GM12878 (cell line): ENCODE results near the gene GCNT3. TPM values are rescaled to one million over a fixed set of nuclear protein-coding genes. Genes with fewer than 3 reads are reported as not detected.

Experiments used
- ATAC-seq: fragments of 200-7000 bp; cut with Tn5 transposase; 3 replicates; pipeline ENCODE4 v1.9.1; 2020; ENCODE audit warnings: mild to moderate bottlenecking, moderate library complexity
- BruUV-seq: library from RNA; stranded (reverse); fragments of 400-500 nt; replicated peaks from 2 replicates; lab custom pipeline; 2021; lab: Mats Ljungman, UMichigan
- CTCF ChIA-PET: fragments of 300-600 bp; sonication (Branson Sonifier 250); formaldehyde crosslinking; extraction: SDS; loops from one replicate; lab custom pipeline; 2021; ENCODE audit warnings: inconsistent platforms; lab: Yijun Ruan, JAX
- POLR2A ChIA-PET: fragments of 350-600 bp; formaldehyde crosslinking; extraction: SDS; loops from one replicate; lab custom pipeline; 2021; ENCODE audit warnings: inconsistent platforms; lab: Charles Lee
- RAD21 ChIA-PET: fragments of 300-600 bp; sonication (Branson Sonifier 250); formaldehyde crosslinking; loops from one replicate; lab custom pipeline; 2023; ENCODE audit warnings: antibody characterized with exemption; ENCODE audit not compliant: unreplicated experiment; lab: Charles Lee
- SMC1A ChIA-PET: fragments of 300-600 bp; sonication (Branson Sonifier 250); formaldehyde crosslinking; loops from one replicate; lab custom pipeline; 2023; ENCODE audit not compliant: unreplicated experiment, uncharacterized antibody; lab: Charles Lee
- DNase-seq: peaks from one replicate; pipeline ENCODE4 v3.0.0-alpha.2; 2011; ENCODE audit warnings: low read depth, low spot score
- FAIRE-seq: peaks from 3 replicates; lab custom pipeline; 2011; peaks lifted over from hg19 to GRCh38; lab: Jason Lieb, UNC
- H2AFZ ChIP-seq: 2 replicates; pipeline ENCODE4 v1.6.0; 2011; ENCODE audit warnings: low read depth, low read length, control low read depth; ENCODE audit not compliant: control insufficient read depth
- H3K27ac ChIP-seq: 2 replicates; pipeline ENCODE4 v1.5.1; 2011; ENCODE audit warnings: control low read depth; ENCODE audit not compliant: control insufficient read depth, insufficient read depth
- H3K27me3 ChIP-seq, 2 experiments: replicated peaks in 1 of 2; 2 replicates each; pipeline versions ENCODE4 v1.6.0 to v1.6.1; 2011; ENCODE audit warnings: low read length in 1 of 2; ENCODE audit not compliant: control insufficient read depth in 2 of 2, insufficient read depth in 2 of 2
- H3K36me3 ChIP-seq, 2 experiments: 2 replicates each; pipeline ENCODE4 v1.5.1; 2011; ENCODE audit warnings: low read length in 1 of 2; ENCODE audit not compliant: control insufficient read depth in 2 of 2, insufficient read depth in 2 of 2
- H3K4me1 ChIP-seq: 2 replicates; pipeline ENCODE4 v1.6.1; 2011; ENCODE audit warnings: mild to moderate bottlenecking, low read length, moderate library complexity, mixed read lengths; ENCODE audit not compliant: control insufficient read depth, insufficient read depth
- H3K4me2 ChIP-seq: 2 replicates; pipeline ENCODE4 v1.6.0; 2011; ENCODE audit warnings: control low read depth; ENCODE audit not compliant: control insufficient read depth, insufficient read depth
- H3K4me3 ChIP-seq: fragments of 200-600 bp; sonication (generic); 2 replicates; pipeline ENCODE4 v1.5.1; 2016
- H3K79me2 ChIP-seq: 2 replicates; pipeline ENCODE4 v1.6.0; 2011; ENCODE audit warnings: low read length; ENCODE audit not compliant: control insufficient read depth, insufficient read depth
- H3K9ac ChIP-seq: 2 replicates; pipeline ENCODE4 v1.8.0; 2011; ENCODE audit warnings: low read length, control low read depth, mixed read lengths; ENCODE audit not compliant: control insufficient read depth, insufficient read depth
- H3K9me3 ChIP-seq: replicated peaks from 3 replicates; pipeline ENCODE4 v1.5.1; 2011; ENCODE audit warnings: mild to moderate bottlenecking, low read length; ENCODE audit not compliant: control insufficient read depth, insufficient read depth
- H4K20me1 ChIP-seq: 2 replicates; pipeline ENCODE4 v1.6.0; 2011; ENCODE audit not compliant: control insufficient read depth, insufficient read depth
- BRCA1 ChIP-seq: IDR thresholded peaks from 2 replicates; pipeline ENCODE4 v1.6.1; 2011; ENCODE audit warnings: low read depth, low read length, improper control_type of control experiment
- CBX3 ChIP-seq: fragments of 200-600 bp; sonication (generic); IDR thresholded peaks from 2 replicates; pipeline ENCODE4 v1.6.1; 2016; ENCODE audit warnings: low read depth, borderline replicate concordance
- ETV6 ChIP-seq, 2 experiments: fragments of 450-650 bp in 1 of 2; IDR thresholded peaks in 1 of 2; conservative IDR thresholded peaks in 1 of 2; 2 replicates each; pipeline ENCODE4 v1.6.1; 2014; ENCODE audit warnings: antibody characterized with exemption in 1 of 2, borderline replicate concordance in 1 of 2, low read depth in 1 of 2, mild to moderate bottlenecking in 1 of 2, moderate library complexity in 1 of 2
- IKZF2 ChIP-seq, 2 experiments: fragments of 450-650 bp; IDR thresholded peaks; 2 replicates each; pipeline ENCODE4 v1.6.1; 2017; ENCODE audit warnings: mild to moderate bottlenecking in 2 of 2, moderate library complexity in 2 of 2
- WGBS: methylation state at CpG from one replicate; pipeline ENCODE4 v1.1.6; 2016; ENCODE audit warnings: low lambda C conversion rate; ENCODE audit not compliant: insufficient replicate concordance, insufficient coverage; ENCODE audit errors: missing lambda C conversion rate; 5-methylcytosine and 5-hydroxymethylcytosine counted together
- in situ Hi-C: fragments of 300-500 bp; cut with MboI; formaldehyde crosslinking; loops from 9 replicates; pipeline ENCODE4 v1.14.3; 2018; ENCODE audit warnings: mixed read lengths
- intact Hi-C: fragments of 100-400 bp; cut with micrococcal nuclease; formaldehyde crosslinking; loops from one replicate; pipeline ENCODE4 v1.14.2; 2022; ENCODE audit not compliant: unreplicated experiment
- polyA plus RNA-seq, 11 experiments: library from polyadenylated mRNA; depleted of rRNA in 4 of 11; unstranded in 6 of 11; stranded (reverse) in 5 of 11; fragments of >200 nt; fragmentation: Nextera tagmentation in 4 of 11; fragmentation: Illumina TruSeq in 1 of 11; extraction: Ambion mirVana in 4 of 11; extraction: Trizol in 1 of 11; gene quantifications; 1 replicate in 1 of 11; 2 replicates in 10 of 11; pipeline versions ENCODE4 v1.2.1 to v1.2.3, GENCODE V29; 2011 to 2016; ENCODE audit warnings: inconsistent platforms in 2 of 11, missing spikeins in 2 of 11, low read depth in 1 of 11
- total RNA-seq, 4 experiments: library from RNA; depleted of rRNA in 3 of 4; stranded (reverse); fragments of >200 nt in 3 of 4; fragmentation: Illumina TruSeq in 1 of 4; extraction: Trizol in 1 of 4; gene quantifications; 2 replicates each; pipeline versions ENCODE4 v1.2.1 to v1.2.3, GENCODE V29; 2013 to 2021
- TF ChIP-seq, protein P1 (sequence below): fragments of 450-650 bp; IDR thresholded peaks from 2 replicates; pipeline ENCODE4 v1.6.1; 2017; ENCODE audit warnings: mild to moderate bottlenecking, moderate library complexity
- TF ChIP-seq, protein P2 (sequence below): fragments of 450-650 bp; conservative IDR thresholded peaks from 2 replicates; pipeline ENCODE4 v1.6.1; 2017; ENCODE audit warnings: mild to moderate bottlenecking, moderate library complexity
- TF ChIP-seq, protein P3 (sequence below): fragments of 450-650 bp; IDR thresholded peaks from 2 replicates; pipeline ENCODE4 v1.6.1; 2016; ENCODE audit warnings: mild to moderate bottlenecking, moderate library complexity, borderline replicate concordance

Gene GCNT3
- total and polyA plus RNA-seq, 10 of the 15 experiments (the other 5 are each of a cell fraction or from before 2014, with no cell fraction given), result 0.03 to 0.53 (median 0.25) TPM; not detected in 2

DNA sequence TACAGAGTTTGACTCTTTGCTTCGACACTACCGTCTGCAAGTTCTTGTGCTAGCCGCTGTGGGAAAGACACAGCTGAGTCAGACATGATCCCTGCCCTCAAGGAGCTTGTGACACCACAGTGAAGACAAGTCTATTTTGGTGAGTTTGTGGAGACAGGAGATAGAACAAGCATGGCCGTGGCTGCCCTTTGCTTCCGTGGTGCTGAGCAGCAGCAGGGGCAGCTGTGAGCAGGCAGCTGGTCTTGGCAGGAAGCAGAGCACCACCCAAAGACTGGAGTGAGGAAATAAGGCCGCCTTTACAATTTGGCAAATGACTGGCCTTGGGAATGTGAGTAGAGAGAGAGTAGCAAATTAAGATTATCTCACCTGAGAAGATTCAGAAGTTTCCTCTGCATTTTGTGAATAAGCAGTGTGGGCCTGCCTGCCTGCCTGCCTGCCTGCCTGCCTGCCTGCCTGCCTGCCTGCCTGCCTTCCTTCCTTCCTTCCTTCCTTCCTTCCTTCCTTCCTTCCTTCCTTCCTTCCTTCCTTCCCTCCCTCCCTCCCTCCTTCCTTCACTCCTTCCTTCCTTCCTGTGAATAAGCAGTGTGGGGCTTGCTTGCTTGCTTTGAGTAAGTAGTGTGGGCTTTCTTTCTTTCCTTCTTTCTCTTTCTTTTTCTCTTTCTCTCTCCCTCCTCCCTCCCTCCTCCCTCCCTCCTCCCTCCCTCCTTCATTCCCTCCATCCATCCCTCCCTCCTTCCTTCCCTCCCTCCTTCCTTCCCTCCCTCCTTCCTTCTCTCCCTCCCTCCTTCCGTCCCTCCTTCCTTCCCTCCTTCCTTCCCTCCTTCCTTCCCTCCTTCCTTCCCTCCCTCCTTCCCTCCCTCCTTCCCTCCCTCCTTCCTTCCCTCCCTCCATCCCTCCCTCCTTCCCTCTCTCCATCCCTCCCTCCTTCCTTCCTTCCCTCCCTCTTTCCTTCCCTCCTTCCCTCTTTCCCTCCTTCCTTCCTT, 1.6 kb upstream of the GCNT3 start:
- H3K36me3 ChIP-seq, result no peaks in the 10 kb centered on the region
- FAIRE-seq (no peak), ATAC-seq (no peak), DNase-seq (no peak)
- WGBS, result 54% methylated on average over 7 of the region's 7 CpGs
- peaks cover 3% of the 10 kb centered on the region; the same call in 1 of the 2 replicates for H3K4me1 ChIP-seq
- in situ Hi-C loops, result no loop called here
- H3K4me3 ChIP-seq, result no peak overlapping the region
- ChIA-PET POLR2A (no interaction called here), CTCF (no interaction called here), RAD21 (no interaction called here), SMC1A (no interaction called here)
- no peaks in the 10 kb centered on the region for H3K27me3 ChIP-seq
- no peak overlapping the region for H3K9ac ChIP-seq
- H4K20me1 ChIP-seq, result no peaks in the 10 kb centered on the region
- intact Hi-C loops, result no loop called here
- H3K4me2 ChIP-seq, result no peak overlapping the region
- H3K27ac ChIP-seq, result no peak overlapping the region
- TF ChIP-seq, protein P1, sequence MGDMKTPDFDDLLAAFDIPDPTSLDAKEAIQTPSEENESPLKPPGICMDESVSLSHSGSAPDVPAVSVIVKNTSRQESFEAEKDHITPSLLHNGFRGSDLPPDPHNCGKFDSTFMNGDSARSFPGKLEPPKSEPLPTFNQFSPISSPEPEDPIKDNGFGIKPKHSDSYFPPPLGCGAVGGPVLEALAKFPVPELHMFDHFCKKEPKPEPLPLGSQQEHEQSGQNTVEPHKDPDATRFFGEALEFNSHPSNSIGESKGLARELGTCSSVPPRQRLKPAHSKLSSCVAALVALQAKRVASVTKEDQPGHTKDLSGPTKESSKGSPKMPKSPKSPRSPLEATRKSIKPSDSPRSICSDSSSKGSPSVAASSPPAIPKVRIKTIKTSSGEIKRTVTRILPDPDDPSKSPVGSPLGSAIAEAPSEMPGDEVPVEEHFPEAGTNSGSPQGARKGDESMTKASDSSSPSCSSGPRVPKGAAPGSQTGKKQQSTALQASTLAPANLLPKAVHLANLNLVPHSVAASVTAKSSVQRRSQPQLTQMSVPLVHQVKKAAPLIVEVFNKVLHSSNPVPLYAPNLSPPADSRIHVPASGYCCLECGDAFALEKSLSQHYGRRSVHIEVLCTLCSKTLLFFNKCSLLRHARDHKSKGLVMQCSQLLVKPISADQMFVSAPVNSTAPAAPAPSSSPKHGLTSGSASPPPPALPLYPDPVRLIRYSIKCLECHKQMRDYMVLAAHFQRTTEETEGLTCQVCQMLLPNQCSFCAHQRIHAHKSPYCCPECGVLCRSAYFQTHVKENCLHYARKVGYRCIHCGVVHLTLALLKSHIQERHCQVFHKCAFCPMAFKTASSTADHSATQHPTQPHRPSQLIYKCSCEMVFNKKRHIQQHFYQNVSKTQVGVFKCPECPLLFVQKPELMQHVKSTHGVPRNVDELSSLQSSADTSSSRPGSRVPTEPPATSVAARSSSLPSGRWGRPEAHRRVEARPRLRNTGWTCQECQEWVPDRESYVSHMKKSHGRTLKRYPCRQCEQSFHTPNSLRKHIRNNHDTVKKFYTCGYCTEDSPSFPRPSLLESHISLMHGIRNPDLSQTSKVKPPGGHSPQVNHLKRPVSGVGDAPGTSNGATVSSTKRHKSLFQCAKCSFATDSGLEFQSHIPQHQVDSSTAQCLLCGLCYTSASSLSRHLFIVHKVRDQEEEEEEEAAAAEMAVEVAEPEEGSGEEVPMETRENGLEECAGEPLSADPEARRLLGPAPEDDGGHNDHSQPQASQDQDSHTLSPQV, result no peak
- TF ChIP-seq BRCA1 (no peak), ETV6 (conservative IDR thresholded peaks at IDR 0.05 in 1 of 2, IDR thresholded peaks at IDR 0.05 in 1 of 2; ENCODE audit: borderline replicate concordance in 1 of 2, low read depth in 1 of 2) (peak in 1 of 2 experiments; percentile 43; a peak in 1 of 4 replicates), CBX3 (no peak), IKZF2 (IDR thresholded peaks at IDR 0.05) (no peak)
- TF ChIP-seq, protein P2, sequence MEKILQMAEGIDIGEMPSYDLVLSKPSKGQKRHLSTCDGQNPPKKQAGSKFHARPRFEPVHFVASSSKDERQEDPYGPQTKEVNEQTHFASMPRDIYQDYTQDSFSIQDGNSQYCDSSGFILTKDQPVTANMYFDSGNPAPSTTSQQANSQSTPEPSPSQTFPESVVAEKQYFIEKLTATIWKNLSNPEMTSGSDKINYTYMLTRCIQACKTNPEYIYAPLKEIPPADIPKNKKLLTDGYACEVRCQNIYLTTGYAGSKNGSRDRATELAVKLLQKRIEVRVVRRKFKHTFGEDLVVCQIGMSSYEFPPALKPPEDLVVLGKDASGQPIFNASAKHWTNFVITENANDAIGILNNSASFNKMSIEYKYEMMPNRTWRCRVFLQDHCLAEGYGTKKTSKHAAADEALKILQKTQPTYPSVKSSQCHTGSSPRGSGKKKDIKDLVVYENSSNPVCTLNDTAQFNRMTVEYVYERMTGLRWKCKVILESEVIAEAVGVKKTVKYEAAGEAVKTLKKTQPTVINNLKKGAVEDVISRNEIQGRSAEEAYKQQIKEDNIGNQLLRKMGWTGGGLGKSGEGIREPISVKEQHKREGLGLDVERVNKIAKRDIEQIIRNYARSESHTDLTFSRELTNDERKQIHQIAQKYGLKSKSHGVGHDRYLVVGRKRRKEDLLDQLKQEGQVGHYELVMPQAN, result no peak
- TF ChIP-seq, protein P3, sequence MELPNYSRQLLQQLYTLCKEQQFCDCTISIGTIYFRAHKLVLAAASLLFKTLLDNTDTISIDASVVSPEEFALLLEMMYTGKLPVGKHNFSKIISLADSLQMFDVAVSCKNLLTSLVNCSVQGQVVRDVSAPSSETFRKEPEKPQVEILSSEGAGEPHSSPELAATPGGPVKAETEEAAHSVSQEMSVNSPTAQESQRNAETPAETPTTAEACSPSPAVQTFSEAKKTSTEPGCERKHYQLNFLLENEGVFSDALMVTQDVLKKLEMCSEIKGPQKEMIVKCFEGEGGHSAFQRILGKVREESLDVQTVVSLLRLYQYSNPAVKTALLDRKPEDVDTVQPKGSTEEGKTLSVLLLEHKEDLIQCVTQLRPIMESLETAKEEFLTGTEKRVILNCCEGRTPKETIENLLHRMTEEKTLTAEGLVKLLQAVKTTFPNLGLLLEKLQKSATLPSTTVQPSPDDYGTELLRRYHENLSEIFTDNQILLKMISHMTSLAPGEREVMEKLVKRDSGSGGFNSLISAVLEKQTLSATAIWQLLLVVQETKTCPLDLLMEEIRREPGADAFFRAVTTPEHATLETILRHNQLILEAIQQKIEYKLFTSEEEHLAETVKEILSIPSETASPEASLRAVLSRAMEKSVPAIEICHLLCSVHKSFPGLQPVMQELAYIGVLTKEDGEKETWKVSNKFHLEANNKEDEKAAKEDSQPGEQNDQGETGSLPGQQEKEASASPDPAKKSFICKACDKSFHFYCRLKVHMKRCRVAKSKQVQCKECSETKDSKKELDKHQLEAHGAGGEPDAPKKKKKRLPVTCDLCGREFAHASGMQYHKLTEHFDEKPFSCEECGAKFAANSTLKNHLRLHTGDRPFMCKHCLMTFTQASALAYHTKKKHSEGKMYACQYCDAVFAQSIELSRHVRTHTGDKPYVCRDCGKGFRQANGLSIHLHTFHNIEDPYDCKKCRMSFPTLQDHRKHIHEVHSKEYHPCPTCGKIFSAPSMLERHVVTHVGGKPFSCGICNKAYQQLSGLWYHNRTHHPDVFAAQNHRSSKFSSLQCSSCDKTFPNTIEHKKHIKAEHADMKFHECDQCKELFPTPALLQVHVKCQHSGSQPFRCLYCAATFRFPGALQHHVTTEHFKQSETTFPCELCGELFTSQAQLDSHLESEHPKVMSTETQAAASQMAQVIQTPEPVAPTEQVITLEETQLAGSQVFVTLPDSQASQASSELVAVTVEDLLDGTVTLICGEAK, result no peak
- no peaks in the 10 kb centered on the region for H3K79me2 ChIP-seq
- BruUV-seq, result no TSS peak
- peaks cover 2% of the 10 kb centered on the region; the same call in 1 of the 3 replicates for H3K9me3 ChIP-seq
- no peak overlapping the region for H2AFZ ChIP-seq
